Esophagus squamous epithelium (tissue), 5 donors: ENCODE data around the gene PRC1. TPM values are rescaled to one million over a fixed set of nuclear protein-coding genes. Genes with fewer than 3 reads are reported as not detected.

ENCODE experiments used
- DNase-seq: peaks from one replicate; lab custom pipeline; 2025; lab: John Stamatoyannopoulos, UW
- H3K27ac ChIP-seq, 4 donors: fragments of 200-600 bp; sonication (generic); one replicate each; pipeline ENCODE4 v1.5.1; 2016 to 2019; ENCODE audit warnings: mild to moderate bottlenecking in 1 of 4
- H3K27me3 ChIP-seq, 4 donors: fragments of 200-600 bp; sonication (generic); 1 replicate in 3 of 4; 2 replicates in 1 of 4; pipeline versions ENCODE4 v1.5.1 to v1.6.0; 2017 to 2021; ENCODE audit warnings: antibody characterized with exemption in 1 of 4
- H3K36me3 ChIP-seq, 3 donors: fragments of 200-600 bp; sonication (generic); one replicate each; pipeline ENCODE4 v1.5.1; 2016 to 2019
- H3K4me1 ChIP-seq, 3 donors: fragments of 200-600 bp; sonication (generic); one replicate each; pipeline ENCODE4 v1.5.1; 2017 to 2019
- H3K4me3 ChIP-seq, 4 donors: fragments of 200-600 bp; sonication (generic); 1 replicate in 3 of 4; 2 replicates in 1 of 4; pipeline ENCODE4 v1.5.1; 2016 to 2019; ENCODE audit warnings: mild to moderate bottlenecking in 2 of 4, moderate library complexity in 1 of 4
- H3K9me3 ChIP-seq, 3 donors: fragments of 200-600 bp; sonication (generic); one replicate each; pipeline ENCODE4 v1.5.1; 2016 to 2019
- POLR2A ChIP-seq, 4 donors: fragments of 450-650 bp; IDR thresholded peaks; one replicate each; pipeline ENCODE4 v1.6.1; 2017; ENCODE audit warnings: antibody characterized with exemption in 4 of 4, mild to moderate bottlenecking in 4 of 4, moderate library complexity in 3 of 4
- WGBS, 2 donors: methylation state at CpG; one replicate each; pipeline ENCODE4 v1.1.5; 2018; 5-methylcytosine and 5-hydroxymethylcytosine counted together
- intact Hi-C: fragments of 100-400 bp; cut with DNase I; formaldehyde crosslinking; loops from one replicate; pipeline ENCODE4 v1.15.0; 2022
- total RNA-seq, 4 donors: library from RNA; depleted of rRNA; stranded (reverse); fragments of >200 nt; gene quantifications; one replicate each; pipeline ENCODE4 v1.1.0, GENCODE V29; 2016
- TF ChIP-seq, protein P1 (sequence below), 6 experiments: fragments of 450-650 bp in 4 of 6; fragments of 200-600 bp in 2 of 6; sonication (generic) in 2 of 6; IDR thresholded peaks; one replicate each; pipeline ENCODE4 v1.5.1; 2016 to 2019; ENCODE audit warnings: antibody characterized with exemption in 6 of 6, mild to moderate bottlenecking in 4 of 6, moderate library complexity in 4 of 6
- donor health status: DM: yes; HTN: yes; CAD: no.

PRC1 gene
- total RNA-seq, 4 donors from 2014 or later = 49.6 to 100 (median 58.4) TPM

GRCh38 chr15:90990446-90990845 is 3.9 kb downstream of the PRC1 start:
- no peaks in the 10 kb centered on the region for H3K9me3 ChIP-seq
- no peaks in the 10 kb centered on the region for H3K36me3 ChIP-seq
- 94 to 98% methylated on average over 3 to 4 of the region's 4 CpGs for WGBS, 2 donors
- peaks cover 0 to 52% (median 5%) of the 10 kb centered on the region in 3 donors for H3K4me1 ChIP-seq
- no peak overlapping the region for H3K27ac ChIP-seq
- H3K4me3 ChIP-seq = no peak overlapping the region
- H3K27me3 ChIP-seq = no peaks in the 10 kb centered on the region
- DNase-seq = no peak
- intact Hi-C loops = no loop called here
- TF ChIP-seq POLR2A (IDR thresholded peaks at IDR 0.05) = no peak
- TF ChIP-seq, protein P1, sequence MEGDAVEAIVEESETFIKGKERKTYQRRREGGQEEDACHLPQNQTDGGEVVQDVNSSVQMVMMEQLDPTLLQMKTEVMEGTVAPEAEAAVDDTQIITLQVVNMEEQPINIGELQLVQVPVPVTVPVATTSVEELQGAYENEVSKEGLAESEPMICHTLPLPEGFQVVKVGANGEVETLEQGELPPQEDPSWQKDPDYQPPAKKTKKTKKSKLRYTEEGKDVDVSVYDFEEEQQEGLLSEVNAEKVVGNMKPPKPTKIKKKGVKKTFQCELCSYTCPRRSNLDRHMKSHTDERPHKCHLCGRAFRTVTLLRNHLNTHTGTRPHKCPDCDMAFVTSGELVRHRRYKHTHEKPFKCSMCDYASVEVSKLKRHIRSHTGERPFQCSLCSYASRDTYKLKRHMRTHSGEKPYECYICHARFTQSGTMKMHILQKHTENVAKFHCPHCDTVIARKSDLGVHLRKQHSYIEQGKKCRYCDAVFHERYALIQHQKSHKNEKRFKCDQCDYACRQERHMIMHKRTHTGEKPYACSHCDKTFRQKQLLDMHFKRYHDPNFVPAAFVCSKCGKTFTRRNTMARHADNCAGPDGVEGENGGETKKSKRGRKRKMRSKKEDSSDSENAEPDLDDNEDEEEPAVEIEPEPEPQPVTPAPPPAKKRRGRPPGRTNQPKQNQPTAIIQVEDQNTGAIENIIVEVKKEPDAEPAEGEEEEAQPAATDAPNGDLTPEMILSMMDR (IDR thresholded peaks at IDR 0.05) = no peak

DNA sequence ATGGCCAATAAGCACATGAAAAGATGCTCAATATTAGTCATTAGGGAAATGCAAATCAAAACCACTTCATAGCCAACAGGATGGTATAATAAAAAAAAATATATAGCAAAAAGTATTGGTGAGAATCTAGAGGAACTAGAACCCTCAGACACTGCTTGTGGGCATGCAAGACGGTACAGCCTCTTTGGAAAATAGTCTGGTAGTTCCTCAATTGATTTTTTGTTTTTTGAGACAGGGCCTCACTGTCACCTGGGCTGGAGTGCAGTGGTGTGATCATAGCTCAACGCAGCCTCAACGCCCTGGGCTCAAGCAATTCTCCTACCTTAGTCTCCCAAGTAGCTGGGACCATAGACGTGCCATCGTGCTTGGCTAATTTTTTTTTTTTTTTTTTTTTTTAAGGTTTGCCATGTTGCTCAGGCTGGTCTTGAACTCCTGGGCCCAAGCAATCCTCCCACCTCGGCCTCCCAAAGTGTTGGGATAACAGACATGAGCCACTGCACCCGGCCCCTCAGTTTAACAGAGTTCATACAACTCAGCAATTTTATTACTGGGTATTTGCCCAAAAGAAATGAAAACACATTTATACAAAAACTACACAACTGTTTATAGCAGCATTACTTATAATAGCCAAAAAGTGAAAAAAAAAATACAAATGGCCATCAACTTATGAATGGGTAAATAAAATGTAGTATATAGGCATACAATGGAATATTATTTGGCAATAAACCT is 5.1 kb downstream of the PRC1 start:
- Histone ChIP-seq H3K27me3 (no peaks in the 10 kb centered on the region), H3K27ac (no peak overlapping the region), H3K4me1 (peaks cover 0 to 45% (median 5%) of the 10 kb centered on the region in 3 donors), H3K36me3 (peaks cover 0 to 2% (median 0%) of the 10 kb centered on the region in 3 donors), H3K4me3 (no peak overlapping the region), H3K9me3 (no peaks in the 10 kb centered on the region)
- WGBS, 2 donors = 63 to 82% methylated on average over 5 of the region's 7 CpGs
- TF ChIP-seq POLR2A (IDR thresholded peaks at IDR 0.05) = no peak
- TF ChIP-seq, protein P1 (IDR thresholded peaks at IDR 0.05) = no peak
- no peak for DNase-seq
- intact Hi-C loops = no loop called here

DNA sequence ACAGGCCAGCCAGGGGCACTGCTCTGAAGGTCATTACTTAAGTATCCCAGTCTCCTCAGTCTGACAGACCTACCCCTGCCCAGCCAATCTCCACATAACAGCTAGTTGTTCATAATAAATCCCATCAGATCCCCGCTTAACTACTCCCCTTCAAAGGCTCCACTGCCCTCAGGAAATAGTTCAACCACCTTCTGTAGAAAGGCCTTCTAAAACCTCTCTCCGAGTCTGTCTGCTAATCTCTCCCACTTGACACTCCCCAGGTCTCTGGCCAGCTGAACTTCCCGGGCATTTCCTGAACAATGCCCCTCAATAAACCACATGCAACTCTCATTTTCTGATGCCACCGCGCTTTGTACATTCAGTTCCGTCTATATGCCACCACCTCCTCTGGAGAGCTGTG is 6.0 kb downstream of the PRC1 start:
- intact Hi-C loops = no loop called here
- Histone ChIP-seq H3K36me3 (peaks cover 0 to 7% (median 0%) of the 10 kb centered on the region in 3 donors), H3K27ac (peak overlapping the region in 2 of 4 donors; percentile 38 to 77), H3K27me3 (no peaks in the 10 kb centered on the region), H3K4me3 (no peak overlapping the region), H3K9me3 (no peaks in the 10 kb centered on the region), H3K4me1 (peaks cover 0 to 37% (median 5%) of the 10 kb centered on the region in 3 donors)
- DNase-seq = no peak
- WGBS, 2 donors = 58 to 66% methylated on average over 6 of the region's 6 CpGs
- TF ChIP-seq POLR2A (IDR thresholded peaks at IDR 0.05) = no peak
- TF ChIP-seq, protein P1 (IDR thresholded peaks at IDR 0.05) = no peak

- Histone ChIP-seq H3K9me3 (no peaks in the 10 kb centered on the region), H3K4me3 (no peak overlapping the region), H3K27me3 (no peaks in the 10 kb centered on the region), H3K36me3 (peaks cover 0 to 8% (median 0%) of the 10 kb centered on the region in 3 donors), H3K4me1 (peaks cover 0 to 31% (median 5%) of the 10 kb centered on the region in 3 donors), H3K27ac (peak overlapping the region in 2 of 4 donors; percentile 38 to 77)
- no peak for DNase-seq
- WGBS, 2 donors = 57 to 63% methylated on average over 7 of the region's 7 CpGs
- intact Hi-C loops = no loop called here
- TF ChIP-seq, protein P1 (IDR thresholded peaks at IDR 0.05) = no peak
- no peak for TF ChIP-seq POLR2A (IDR thresholded peaks at IDR 0.05)
Measured at GRCh38 chr15:90987561-90988141, 6.7 kb downstream of the PRC1 start.
